Measurements from ENCODE around the gene DDX39A.

DDX39A gene

DNA sequence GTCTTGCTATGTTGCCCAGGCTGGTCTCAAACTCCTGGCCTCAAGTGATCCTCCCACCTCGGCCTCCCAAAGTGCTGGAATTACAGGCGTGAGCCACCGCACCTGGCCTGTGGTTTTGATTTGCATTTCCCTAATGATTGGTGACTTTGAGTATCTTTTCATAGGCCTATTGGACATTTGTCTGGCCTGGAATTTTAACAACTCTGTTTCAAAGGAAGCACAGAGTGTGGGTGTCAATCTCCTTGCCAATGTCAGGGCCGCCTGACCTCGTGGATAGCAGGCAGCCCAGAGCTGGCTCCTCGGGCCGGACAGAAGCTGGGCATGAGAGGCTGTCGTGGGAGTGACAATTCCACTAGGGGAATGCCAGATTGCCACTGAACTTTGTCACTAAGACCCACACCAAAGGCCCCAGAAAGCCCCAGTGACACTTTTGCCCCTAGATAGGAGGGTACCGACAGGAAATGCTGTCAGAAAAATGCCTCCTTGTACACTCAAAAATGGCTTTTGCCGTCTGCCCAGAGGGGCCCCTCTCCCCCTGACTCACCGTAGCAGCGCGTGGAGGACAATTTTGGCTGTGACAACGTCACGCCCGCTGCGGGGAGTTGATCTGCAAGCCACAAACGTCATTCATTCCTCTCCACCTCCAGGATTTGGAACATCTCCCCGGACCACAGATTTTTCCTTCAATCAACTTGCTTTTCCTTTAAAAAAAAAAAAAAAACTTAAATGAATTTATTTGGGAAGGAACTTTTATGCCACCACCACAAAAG lies 49.6 kb downstream of the DDX39A start:
- no peak overlapping the region for H3K27ac ChIP-seq (ENCODE audit: low read depth, low read length)
- H3K9me3 ChIP-seq (ENCODE audit: insufficient read depth, low read length): no peaks in the 10 kb centered on the region
- no peak overlapping the region for H3K9ac ChIP-seq (ENCODE audit: low read length)
- H3K4me2 ChIP-seq (ENCODE audit: low read depth, low read length, poor library complexity, severe bottlenecking): no peak overlapping the region
- no peaks in the 10 kb centered on the region for H3K36me3 ChIP-seq (ENCODE audit: low read length)
- no peaks in the 10 kb centered on the region for H3F3A ChIP-seq (ENCODE audit: insufficient read depth)
- no peaks in the 10 kb centered on the region for H3K27me3 ChIP-seq (ENCODE audit: low read length)
- TF ChIP-seq EZH2phosphoT487 (conservative IDR thresholded peaks at IDR 0.05; ENCODE audit: low read length): no peak
- TF ChIP-seq, protein P1, sequence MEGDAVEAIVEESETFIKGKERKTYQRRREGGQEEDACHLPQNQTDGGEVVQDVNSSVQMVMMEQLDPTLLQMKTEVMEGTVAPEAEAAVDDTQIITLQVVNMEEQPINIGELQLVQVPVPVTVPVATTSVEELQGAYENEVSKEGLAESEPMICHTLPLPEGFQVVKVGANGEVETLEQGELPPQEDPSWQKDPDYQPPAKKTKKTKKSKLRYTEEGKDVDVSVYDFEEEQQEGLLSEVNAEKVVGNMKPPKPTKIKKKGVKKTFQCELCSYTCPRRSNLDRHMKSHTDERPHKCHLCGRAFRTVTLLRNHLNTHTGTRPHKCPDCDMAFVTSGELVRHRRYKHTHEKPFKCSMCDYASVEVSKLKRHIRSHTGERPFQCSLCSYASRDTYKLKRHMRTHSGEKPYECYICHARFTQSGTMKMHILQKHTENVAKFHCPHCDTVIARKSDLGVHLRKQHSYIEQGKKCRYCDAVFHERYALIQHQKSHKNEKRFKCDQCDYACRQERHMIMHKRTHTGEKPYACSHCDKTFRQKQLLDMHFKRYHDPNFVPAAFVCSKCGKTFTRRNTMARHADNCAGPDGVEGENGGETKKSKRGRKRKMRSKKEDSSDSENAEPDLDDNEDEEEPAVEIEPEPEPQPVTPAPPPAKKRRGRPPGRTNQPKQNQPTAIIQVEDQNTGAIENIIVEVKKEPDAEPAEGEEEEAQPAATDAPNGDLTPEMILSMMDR (IDR thresholded peaks at IDR 0.05; ENCODE audit: insufficient read depth, low read length, poor library complexity, severe bottlenecking): no peak
- no peak overlapping the region for H2AFZ ChIP-seq (ENCODE audit: low read depth, low read length, severe bottlenecking)
- no peak overlapping the region for H3K4me3 ChIP-seq (ENCODE audit: insufficient read depth, low read length, poor library complexity, severe bottlenecking)
- no peaks in the 10 kb centered on the region for H3K9me2 ChIP-seq (replicated peaks; ENCODE audit: insufficient read depth, low read length)
- H4K20me1 ChIP-seq (ENCODE audit: low read depth, low read length): no peaks in the 10 kb centered on the region
- no peaks in the 10 kb centered on the region for H3K79me2 ChIP-seq (ENCODE audit: insufficient read depth, low read length)

DNA sequence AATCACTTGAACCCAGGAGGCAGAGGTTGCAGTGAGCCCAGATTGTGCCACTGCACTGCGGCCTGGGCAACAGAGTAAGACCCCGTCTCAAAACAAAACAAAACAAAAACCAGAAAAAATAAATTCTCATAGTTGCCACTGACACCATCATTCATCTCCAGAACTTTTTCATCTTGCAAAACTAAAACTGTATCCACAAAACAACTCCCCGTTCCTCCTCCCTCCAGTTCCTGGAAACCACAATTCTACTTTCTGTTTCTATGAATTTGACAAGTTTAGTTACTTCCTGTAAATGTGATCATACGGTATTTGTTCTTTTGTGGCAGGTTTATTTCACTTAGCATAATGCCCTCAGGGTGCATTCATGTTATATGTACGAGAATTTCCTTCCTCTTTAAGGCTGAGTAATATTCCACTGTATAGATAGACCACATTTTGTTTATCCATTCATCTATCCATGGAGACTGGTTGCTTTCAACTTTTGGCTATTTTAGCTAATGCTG lies 51.1 kb downstream of the DDX39A start:
- TF ChIP-seq, protein P1 (IDR thresholded peaks at IDR 0.05; ENCODE audit: insufficient read depth, low read length, poor library complexity, severe bottlenecking): no peak
- TF ChIP-seq EZH2phosphoT487 (conservative IDR thresholded peaks at IDR 0.05; ENCODE audit: low read length): no peak
- no peak overlapping the region for H3K27ac ChIP-seq (ENCODE audit: low read depth, low read length)
- no peak overlapping the region for H3K4me2 ChIP-seq (ENCODE audit: low read depth, low read length, poor library complexity, severe bottlenecking)

GRCh38 chr19:14367016-14367415 lies 52.1 kb downstream of the DDX39A start:
- Histone ChIP-seq H2AFZ (ENCODE audit: low read depth, low read length, severe bottlenecking) (no peak overlapping the region), H3K9ac (ENCODE audit: low read length) (no peak overlapping the region), H3K36me3 (ENCODE audit: low read length) (no peaks in the 10 kb centered on the region), H3K9me2 (replicated peaks; ENCODE audit: insufficient read depth, low read length) (no peaks in the 10 kb centered on the region), H3K27me3 (ENCODE audit: low read length) (no peaks in the 10 kb centered on the region), H3K79me2 (ENCODE audit: insufficient read depth, low read length) (no peaks in the 10 kb centered on the region), H4K20me1 (ENCODE audit: low read depth, low read length) (no peaks in the 10 kb centered on the region), H3K9me3 (ENCODE audit: insufficient read depth, low read length) (no peaks in the 10 kb centered on the region), H3F3A (ENCODE audit: insufficient read depth) (no peaks in the 10 kb centered on the region), H3K4me3 (ENCODE audit: insufficient read depth, low read length, poor library complexity, severe bottlenecking) (no peak overlapping the region), H3K4me2 (ENCODE audit: low read depth, low read length, poor library complexity, severe bottlenecking) (no peak overlapping the region), H3K27ac (ENCODE audit: low read depth, low read length) (no peak overlapping the region)
- TF ChIP-seq, protein P1 (IDR thresholded peaks at IDR 0.05; ENCODE audit: insufficient read depth, low read length, poor library complexity, severe bottlenecking): no peak
- TF ChIP-seq EZH2phosphoT487 (conservative IDR thresholded peaks at IDR 0.05; ENCODE audit: low read length): no peak

More for the DNA sequence above, 51.1 kb downstream of the DDX39A start:
- H3K9me3 ChIP-seq (ENCODE audit: insufficient read depth, low read length): no peaks in the 10 kb centered on the region
- no peaks in the 10 kb centered on the region for H3K9me2 ChIP-seq (replicated peaks; ENCODE audit: insufficient read depth, low read length)
- no peaks in the 10 kb centered on the region for H3K79me2 ChIP-seq (ENCODE audit: insufficient read depth, low read length)
- no peaks in the 10 kb centered on the region for H3K36me3 ChIP-seq (ENCODE audit: low read length)
- no peaks in the 10 kb centered on the region for H3F3A ChIP-seq (ENCODE audit: insufficient read depth)
- no peak overlapping the region for H3K4me3 ChIP-seq (ENCODE audit: insufficient read depth, low read length, poor library complexity, severe bottlenecking)
- no peaks in the 10 kb centered on the region for H3K27me3 ChIP-seq (ENCODE audit: low read length)
- H3K9ac ChIP-seq (ENCODE audit: low read length): no peak overlapping the region
- no peak overlapping the region for H2AFZ ChIP-seq (ENCODE audit: low read depth, low read length, severe bottlenecking)
- H4K20me1 ChIP-seq (ENCODE audit: low read depth, low read length): no peaks in the 10 kb centered on the region
